Measurements from ENCODE around the gene HNRNPH2.

The HNRNPH2 gene

DNA sequence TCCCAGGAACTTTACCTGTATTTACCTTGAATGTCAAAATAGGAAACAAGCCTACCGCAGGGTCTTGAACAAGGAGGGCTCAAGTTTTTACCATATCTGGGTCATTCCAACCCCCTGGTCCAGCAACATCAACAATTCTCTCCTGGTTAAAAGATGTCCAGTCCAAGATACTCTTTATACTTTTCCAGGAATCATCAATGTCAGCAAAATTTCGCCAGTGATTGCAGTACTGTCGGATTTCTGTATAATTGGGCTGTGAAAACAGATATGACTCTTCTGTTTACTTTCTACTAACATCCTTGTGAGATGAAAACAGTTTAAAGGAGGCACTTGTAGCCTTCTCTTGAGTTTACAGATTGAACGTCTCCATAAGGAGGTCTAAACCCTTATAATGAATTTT is 9.3 kb upstream of the HNRNPH2 start:
- no peak for DNase-seq

- no peak for DNase-seq
Measured at GRCh38 chrX:101399825-101400224, 8.2 kb upstream of the HNRNPH2 start.

GRCh38 chrX:101407167-101407747 is 765 bp upstream of the HNRNPH2 start:
- no peak for DNase-seq

DNA sequence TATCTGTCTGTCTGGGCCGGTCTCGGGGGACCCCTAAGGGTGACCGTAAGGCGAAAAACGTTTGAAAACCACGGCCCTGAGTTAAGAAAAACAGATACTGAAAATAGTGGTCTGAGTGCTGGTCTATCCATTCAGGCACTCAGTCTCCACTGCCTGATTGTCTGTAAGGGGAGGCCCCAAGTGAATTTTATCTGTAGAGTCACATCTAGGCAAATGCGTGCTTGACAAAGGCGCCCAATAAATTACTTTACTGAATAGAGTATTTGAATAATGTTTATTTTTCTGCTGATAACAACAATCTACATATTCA is 465 bp downstream of the HNRNPH2 start:
- DNase-seq = no peak

GRCh38 chrX:101409043-101409442 is 1.0 kb downstream of the HNRNPH2 start:
- no peak for DNase-seq

DNA sequence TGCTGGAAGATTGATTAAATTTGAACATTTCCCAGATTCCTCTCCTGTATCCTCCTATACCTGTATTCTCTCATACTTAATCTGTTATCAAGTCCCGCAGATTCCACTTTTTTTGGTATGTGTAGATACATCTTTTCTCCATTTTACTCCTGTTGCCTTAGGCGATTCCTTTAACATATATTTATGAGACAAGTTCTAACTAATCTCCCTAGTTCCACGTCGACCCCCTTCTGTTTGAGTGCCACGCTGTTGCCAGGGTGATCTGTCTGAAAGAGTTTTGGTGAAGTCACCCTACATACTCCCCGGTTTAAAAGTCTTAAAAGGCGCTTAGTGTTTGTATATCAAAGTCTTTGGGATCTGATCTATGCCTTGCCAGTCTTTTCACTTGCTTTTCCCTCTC is 2.4 kb downstream of the HNRNPH2 start:
- DNase-seq = no peak

DNA sequence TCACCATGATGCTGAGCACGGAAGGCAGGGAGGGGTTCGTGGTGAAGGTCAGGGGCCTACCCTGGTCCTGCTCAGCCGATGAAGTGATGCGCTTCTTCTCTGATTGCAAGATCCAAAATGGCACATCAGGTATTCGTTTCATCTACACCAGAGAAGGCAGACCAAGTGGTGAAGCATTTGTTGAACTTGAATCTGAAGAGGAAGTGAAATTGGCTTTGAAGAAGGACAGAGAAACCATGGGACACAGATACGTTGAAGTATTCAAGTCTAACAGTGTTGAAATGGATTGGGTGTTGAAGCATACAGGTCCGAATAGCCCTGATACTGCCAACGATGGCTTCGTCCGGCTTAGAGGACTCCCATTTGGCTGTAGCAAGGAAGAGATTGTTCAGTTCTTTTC is 4.0 kb downstream of the HNRNPH2 start:
- DNase-seq = no peak

DNA sequence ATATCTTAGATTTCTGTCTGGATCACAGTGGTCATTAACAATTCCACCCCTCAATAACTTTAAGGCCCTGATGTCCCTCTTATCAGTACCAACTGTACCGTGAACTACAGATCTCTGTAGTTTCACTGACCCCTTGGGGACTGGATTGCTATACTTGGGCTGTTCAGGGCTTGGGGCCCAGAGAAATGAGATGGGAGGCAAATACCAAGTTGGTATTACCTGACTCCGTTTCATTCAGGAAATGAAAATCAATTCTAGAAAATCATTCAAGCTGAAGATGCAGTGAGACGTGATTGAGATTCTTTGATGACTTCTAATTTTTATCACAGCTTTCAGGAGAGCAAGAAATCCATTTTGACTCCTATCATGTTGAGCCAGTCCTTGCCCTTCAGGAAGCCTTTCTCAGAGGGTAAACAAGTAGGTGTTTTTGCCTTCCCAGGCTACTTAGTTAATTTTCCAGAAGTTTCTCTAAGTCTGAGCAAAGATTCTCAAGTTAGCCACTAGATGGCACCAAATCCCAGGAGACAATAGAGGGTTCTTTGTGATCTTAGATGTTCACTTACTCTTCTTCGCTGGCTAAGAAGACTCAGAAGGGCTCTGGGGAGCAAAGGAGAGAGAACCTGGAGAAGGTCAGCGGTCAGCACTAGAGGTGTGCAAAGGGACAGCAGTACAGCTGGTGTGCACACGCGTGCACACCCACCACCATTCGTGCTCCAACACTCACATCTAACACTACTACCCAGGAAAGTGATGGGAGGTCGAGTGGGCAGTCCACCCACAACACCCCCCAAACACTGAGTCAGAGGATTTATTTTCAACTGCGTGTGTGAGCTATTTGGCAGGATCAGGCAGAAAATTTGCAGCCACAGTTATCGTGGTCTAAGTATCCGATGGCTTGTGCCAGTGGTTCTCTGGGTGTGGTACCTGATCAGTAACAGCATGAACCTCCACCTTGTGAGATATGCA is 7.4 kb downstream of the HNRNPH2 start:
- no peak for DNase-seq

DNA sequence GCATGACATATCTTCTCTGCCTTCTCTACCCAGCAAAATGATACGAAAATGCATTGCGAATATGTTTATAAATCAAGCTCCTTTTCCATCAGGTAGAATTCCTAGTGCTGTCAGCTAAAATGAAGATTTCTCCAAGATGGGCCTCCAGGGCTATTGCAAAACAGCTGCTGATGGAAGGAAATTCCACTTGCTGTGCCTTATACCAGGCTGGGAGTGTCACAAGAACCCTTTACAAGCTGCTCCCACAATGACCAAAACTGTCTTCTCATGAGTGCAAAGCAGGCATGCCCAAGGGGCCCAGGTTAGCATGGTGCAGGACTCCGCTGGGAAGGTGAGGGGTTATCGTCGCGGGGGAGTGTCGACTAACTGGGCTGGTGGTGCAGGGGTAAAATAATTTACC is 8.7 kb downstream of the HNRNPH2 start:
- DNase-seq = no peak

DNA sequence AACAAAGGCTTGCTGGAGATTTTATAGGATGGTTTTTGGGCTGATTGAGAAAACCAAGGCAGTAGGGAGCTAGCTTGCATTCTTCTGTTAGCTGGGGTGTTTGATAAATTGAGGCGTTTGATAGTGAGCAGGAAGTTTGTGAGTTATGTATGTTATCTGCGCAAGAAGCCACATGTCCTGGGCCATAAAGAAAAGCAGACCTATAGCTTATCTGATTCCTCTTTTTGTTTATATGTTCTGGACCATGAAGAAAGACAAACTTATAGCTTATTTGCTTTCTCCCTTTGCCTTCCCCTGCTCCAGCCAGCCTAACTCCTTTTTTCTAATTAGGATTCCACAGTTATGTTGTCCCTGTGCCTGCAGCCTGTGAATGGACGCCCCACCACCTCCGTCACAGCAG is 9.2 kb downstream of the HNRNPH2 start:
- no peak for DNase-seq

DNA sequence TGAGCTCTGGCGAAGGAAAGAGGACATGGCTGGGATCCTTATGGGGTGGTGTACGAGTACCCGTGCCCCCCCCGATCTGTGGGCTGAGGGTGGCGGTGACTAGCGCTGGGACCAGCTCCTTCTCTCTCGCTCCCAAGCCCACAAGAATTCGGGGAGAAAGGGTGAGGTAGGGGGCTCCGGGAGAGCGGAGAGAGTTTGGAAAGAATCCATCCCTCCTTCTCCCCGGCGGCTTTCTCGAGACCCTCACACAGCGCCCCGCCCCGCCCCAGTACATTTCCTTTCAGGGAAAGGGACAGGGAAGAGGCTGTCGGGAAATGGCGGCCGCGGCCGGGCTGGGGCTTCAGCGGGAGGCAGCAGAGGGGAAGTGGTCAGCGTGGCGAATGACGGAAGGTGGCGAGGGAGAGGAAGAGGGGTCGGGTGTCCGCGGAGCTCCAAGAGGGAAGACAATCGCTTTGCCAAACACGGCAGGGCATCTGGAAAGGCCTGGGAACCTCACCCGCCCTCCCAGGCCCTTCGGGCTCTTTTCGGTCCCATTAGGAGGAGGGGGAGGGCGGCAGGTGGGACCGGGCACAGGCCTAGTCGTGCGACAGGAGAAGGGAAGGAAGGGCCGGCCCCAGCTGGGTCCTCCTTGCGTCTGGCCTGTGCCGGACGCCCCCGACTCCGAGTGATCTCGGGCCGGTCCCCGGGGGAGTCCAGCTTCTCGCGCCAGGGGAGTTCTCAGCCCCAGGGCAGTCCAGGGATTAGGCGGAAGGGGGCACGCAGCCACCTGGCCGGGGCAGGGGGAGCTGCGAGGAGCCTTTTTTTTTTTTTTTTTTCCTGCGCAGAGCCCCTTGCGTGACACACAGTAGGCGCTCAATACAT is 10.2 kb downstream of the HNRNPH2 start:
- peak; percentile 20 for DNase-seq

DNA sequence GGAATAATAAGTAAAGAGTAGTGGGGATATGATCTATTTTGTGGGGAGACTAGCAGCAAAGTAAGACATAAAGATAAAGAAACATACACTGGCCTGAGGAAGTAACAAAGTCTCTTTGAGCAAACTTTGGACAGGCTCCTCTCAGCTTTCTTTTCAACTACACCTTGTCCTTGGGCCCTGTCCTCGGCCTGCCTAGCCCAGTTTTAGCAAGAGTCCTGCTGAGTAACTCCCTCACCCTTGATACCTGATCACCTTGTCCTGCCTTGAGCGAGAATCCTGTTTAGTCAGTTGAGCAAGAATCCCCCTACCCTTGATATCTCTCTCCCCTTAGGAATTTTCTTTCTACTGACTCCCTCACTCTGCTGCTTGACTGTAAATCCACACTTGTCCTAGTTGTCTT is 11.5 kb downstream of the HNRNPH2 start:
- DNase-seq = no peak

- DNase-seq = no peak
Measured at GRCh38 chrX:101427954-101428353, 19.9 kb downstream of the HNRNPH2 start.

DNA sequence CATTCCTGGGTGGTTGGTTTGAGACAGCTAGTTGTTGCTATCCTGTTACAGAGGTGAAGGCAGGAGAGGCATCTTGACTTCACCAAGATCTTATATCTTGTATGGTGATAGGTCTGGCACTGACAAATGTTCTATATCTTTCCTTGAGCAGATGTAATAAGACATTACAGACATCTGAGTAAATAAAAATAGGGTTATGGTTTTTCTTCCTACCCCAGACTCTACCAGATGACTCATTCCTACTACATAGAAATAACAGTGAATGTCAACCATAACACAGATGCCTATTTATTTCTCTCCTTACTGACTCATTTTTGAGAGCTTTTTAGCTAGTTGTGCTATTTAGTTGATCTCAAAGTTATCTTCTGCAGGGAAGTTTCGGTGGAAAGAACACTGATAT is 21.9 kb downstream of the HNRNPH2 start:
- no peak for DNase-seq

GRCh38 chrX:101430457-101431078 is 22.5 kb downstream of the HNRNPH2 start:
- DNase-seq = no peak

DNA sequence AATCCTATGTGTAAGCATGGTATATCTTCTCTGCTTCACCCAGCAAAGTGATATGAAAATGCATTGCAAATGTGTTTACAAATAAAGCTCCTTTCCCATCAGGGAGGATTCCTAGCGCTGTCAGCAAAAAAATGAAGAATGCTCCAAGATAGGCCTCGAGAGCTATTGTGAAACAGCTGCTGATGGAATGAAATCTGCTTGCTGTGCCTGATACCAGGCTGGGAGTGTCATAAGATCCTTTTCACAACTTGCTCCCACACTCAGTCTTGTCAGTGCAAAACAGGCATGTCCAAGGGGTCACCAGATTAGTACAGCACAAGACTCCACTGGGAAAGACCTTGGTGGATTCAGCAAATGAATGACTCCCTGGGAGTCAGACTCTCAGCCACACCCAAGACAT is 34.1 kb downstream of the HNRNPH2 start:
- no peak for DNase-seq

- DNase-seq = no peak
Measured at GRCh38 chrX:101449279-101449678, 41.3 kb downstream of the HNRNPH2 start.

- DNase-seq = no peak
Measured at GRCh38 chrX:101450085-101450484, 42.1 kb downstream of the HNRNPH2 start.

GRCh38 chrX:101450961-101451360 is 42.9 kb downstream of the HNRNPH2 start:
- DNase-seq = no peak

DNA sequence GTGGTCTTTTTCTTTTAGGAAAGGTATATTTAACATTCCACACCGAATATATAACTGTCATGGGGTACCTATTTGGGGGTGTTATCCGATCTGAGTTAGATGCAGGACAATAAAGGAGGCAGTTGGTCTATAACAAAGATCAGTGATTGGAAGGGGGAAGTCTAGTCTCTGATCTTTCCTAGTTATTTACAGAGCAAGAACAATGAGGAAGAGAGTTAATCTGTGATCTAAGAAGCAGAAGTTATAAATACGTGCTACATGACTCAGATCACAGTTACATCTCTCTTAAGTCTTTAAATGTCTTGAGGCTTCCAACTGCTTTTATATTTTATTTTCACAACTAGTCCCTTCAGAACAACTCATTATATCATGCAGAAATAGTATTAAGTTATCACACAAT is 44.0 kb downstream of the HNRNPH2 start:
- no peak for DNase-seq

DNA sequence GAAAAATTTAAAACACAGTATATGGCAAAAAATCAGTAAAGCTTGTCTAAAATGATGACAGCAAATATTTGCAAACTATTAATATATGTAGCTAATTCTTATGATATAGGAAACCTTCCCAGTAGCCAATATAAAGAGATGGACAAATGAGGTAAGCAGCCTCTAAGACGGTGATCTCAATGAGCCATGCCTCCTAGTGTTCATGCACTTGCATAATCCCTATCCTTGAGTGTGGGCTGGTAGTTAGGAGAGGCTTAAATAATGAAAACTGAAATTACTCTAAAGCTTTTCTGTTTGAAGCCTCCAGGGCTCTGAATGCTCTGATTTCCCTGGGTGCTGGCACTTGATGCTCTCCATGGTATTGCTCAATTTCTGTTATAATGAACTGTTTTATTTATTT is 52.6 kb downstream of the HNRNPH2 start:
- no peak for DNase-seq

GRCh38 chrX:101462892-101463291 is 54.9 kb downstream of the HNRNPH2 start:
- no peak for DNase-seq
